Measurements from ENCODE around the gene AAGAB. TPM values are rescaled to one million over a fixed set of nuclear protein-coding genes. Genes with fewer than 3 reads are reported as not detected.

AAGAB gene
- total RNA-seq, 1 experiment from 2014 or later: 59.1 TPM

GRCh38 chr15:67196222-67196621, 58.2 kb downstream of the AAGAB start:
- H3K27me3 ChIP-seq (replicated peaks): no peaks in the 10 kb centered on the region
- H3K9me3 ChIP-seq (replicated peaks): no peaks in the 10 kb centered on the region
- H3K36me3 ChIP-seq: peaks cover 57% of the 10 kb centered on the region
- 0 out of 2 replicates have a peak overlapping the region, but pooled peaks have one; percentile 22 for H3K27ac ChIP-seq
- H3K4me3 ChIP-seq: no peak overlapping the region
- H3K4me1 ChIP-seq (replicated peaks): peaks cover 13% of the 10 kb centered on the region
- DNase-seq (ENCODE audit: low read depth in 1 of 2, low spot score in 2 of 2): no peak

- no peak for DNase-seq (ENCODE audit: low read depth in 1 of 2, low spot score in 2 of 2)
- Histone ChIP-seq H3K27me3 (replicated peaks) (no peaks in the 10 kb centered on the region), H3K4me1 (replicated peaks) (peaks cover 13% of the 10 kb centered on the region), H3K4me3 (no peak overlapping the region), H3K9me3 (replicated peaks) (no peaks in the 10 kb centered on the region), H3K27ac (no peak overlapping the region), H3K36me3 (peaks cover 59% of the 10 kb centered on the region)
Observed at GRCh38 chr15:67195305-67195704, 59.2 kb downstream of the AAGAB start.

GRCh38 chr15:67194171-67195114, 60.0 kb downstream of the AAGAB start:
- Histone ChIP-seq H3K4me3 (no peak overlapping the region), H3K27ac (no peak overlapping the region), H3K4me1 (replicated peaks) (peaks cover 13% of the 10 kb centered on the region), H3K9me3 (replicated peaks) (no peaks in the 10 kb centered on the region), H3K36me3 (peaks cover 63% of the 10 kb centered on the region), H3K27me3 (replicated peaks) (no peaks in the 10 kb centered on the region)
- no peak for DNase-seq (ENCODE audit: low read depth in 1 of 2, low spot score in 2 of 2)

GRCh38 chr15:67193223-67193990, 61.1 kb downstream of the AAGAB start:
- H3K4me1 ChIP-seq (replicated peaks): peaks cover 17% of the 10 kb centered on the region
- DNase-seq (ENCODE audit: low read depth in 1 of 2, low spot score in 2 of 2): no peak

GRCh38 chr15:67192185-67192820, 62.2 kb downstream of the AAGAB start:
- H3K27ac ChIP-seq: no peak overlapping the region
- no peak for DNase-seq (ENCODE audit: low read depth in 1 of 2, low spot score in 2 of 2)
- peaks cover 80% of the 10 kb centered on the region for H3K36me3 ChIP-seq
- no peak overlapping the region for H3K4me3 ChIP-seq
- peaks cover 19% of the 10 kb centered on the region for H3K4me1 ChIP-seq (replicated peaks)
- no peaks in the 10 kb centered on the region for H3K27me3 ChIP-seq (replicated peaks)
- H3K9me3 ChIP-seq (replicated peaks): no peaks in the 10 kb centered on the region

More at GRCh38 chr15:67193223-67193990, 61.1 kb downstream of the AAGAB start:
- Histone ChIP-seq H3K4me3 (no peak overlapping the region), H3K9me3 (replicated peaks) (no peaks in the 10 kb centered on the region), H3K36me3 (peaks cover 71% of the 10 kb centered on the region), H3K27me3 (replicated peaks) (no peaks in the 10 kb centered on the region), H3K27ac (no peak overlapping the region)

GRCh38 chr15:67190813-67191212, 63.6 kb downstream of the AAGAB start:
- H3K9me3 ChIP-seq (replicated peaks): no peaks in the 10 kb centered on the region
- H3K27ac ChIP-seq: no peak overlapping the region
- peaks cover 88% of the 10 kb centered on the region for H3K36me3 ChIP-seq
- H3K4me1 ChIP-seq (replicated peaks): peaks cover 8% of the 10 kb centered on the region
- no peak overlapping the region for H3K4me3 ChIP-seq
- H3K27me3 ChIP-seq (replicated peaks): no peaks in the 10 kb centered on the region
- no peak for DNase-seq (ENCODE audit: low read depth in 1 of 2, low spot score in 2 of 2)

- peaks cover 92% of the 10 kb centered on the region for H3K36me3 ChIP-seq
- no peak overlapping the region for H3K27ac ChIP-seq
- H3K27me3 ChIP-seq (replicated peaks): no peaks in the 10 kb centered on the region
- no peak overlapping the region for H3K4me3 ChIP-seq
- H3K4me1 ChIP-seq (replicated peaks): peaks cover 12% of the 10 kb centered on the region
- no peak for DNase-seq (ENCODE audit: low read depth in 1 of 2, low spot score in 2 of 2)
- H3K9me3 ChIP-seq (replicated peaks): no peaks in the 10 kb centered on the region
Observed at GRCh38 chr15:67190326-67190725, 64.1 kb downstream of the AAGAB start.

GRCh38 chr15:67189326-67190051, 65.0 kb downstream of the AAGAB start:
- Histone ChIP-seq H3K9me3 (replicated peaks) (no peaks in the 10 kb centered on the region), H3K4me1 (replicated peaks) (peaks cover 19% of the 10 kb centered on the region), H3K36me3 (peaks cover 92% of the 10 kb centered on the region), H3K27me3 (replicated peaks) (no peaks in the 10 kb centered on the region), H3K4me3 (no peak overlapping the region), H3K27ac (peak overlapping the region; percentile 8; the same call in 1 of the 2 replicates)
- DNase-seq (ENCODE audit: low read depth in 1 of 2, low spot score in 2 of 2): peak in 1 of 2 experiments; percentile 42

- DNase-seq (ENCODE audit: low read depth in 1 of 2, low spot score in 2 of 2): no peak
- Histone ChIP-seq H3K4me3 (no peak overlapping the region), H3K27ac (peak overlapping the region; percentile 8; the same call in 1 of the 2 replicates), H3K36me3 (peaks cover 90% of the 10 kb centered on the region), H3K4me1 (replicated peaks) (peaks cover 27% of the 10 kb centered on the region), H3K27me3 (replicated peaks) (no peaks in the 10 kb centered on the region), H3K9me3 (replicated peaks) (no peaks in the 10 kb centered on the region)
Observed at GRCh38 chr15:67188551-67189218, 65.8 kb downstream of the AAGAB start.

GRCh38 chr15:67187351-67187854, 67.1 kb downstream of the AAGAB start:
- no peak overlapping the region for H3K4me3 ChIP-seq
- H3K27me3 ChIP-seq (replicated peaks): no peaks in the 10 kb centered on the region
- peaks cover 86% of the 10 kb centered on the region for H3K36me3 ChIP-seq
- no peak for DNase-seq (ENCODE audit: low read depth in 1 of 2, low spot score in 2 of 2)
- H3K9me3 ChIP-seq (replicated peaks): no peaks in the 10 kb centered on the region
- H3K4me1 ChIP-seq (replicated peaks): peaks cover 35% of the 10 kb centered on the region
- H3K27ac ChIP-seq: no peak overlapping the region

- Histone ChIP-seq H3K36me3 (peaks cover 86% of the 10 kb centered on the region), H3K27ac (no peak overlapping the region)
Observed at GRCh38 chr15:67186688-67187087, 67.8 kb downstream of the AAGAB start.

GRCh38 chr15:67186226-67186649, 68.2 kb downstream of the AAGAB start:
- Histone ChIP-seq H3K27me3 (replicated peaks) (no peaks in the 10 kb centered on the region), H3K27ac (no peak overlapping the region), H3K4me3 (no peak overlapping the region), H3K4me1 (replicated peaks) (peaks cover 35% of the 10 kb centered on the region), H3K9me3 (replicated peaks) (no peaks in the 10 kb centered on the region), H3K36me3 (peaks cover 83% of the 10 kb centered on the region)
- DNase-seq (ENCODE audit: low read depth in 1 of 2, low spot score in 2 of 2): no peak

More at GRCh38 chr15:67186688-67187087, 67.8 kb downstream of the AAGAB start:
- H3K9me3 ChIP-seq (replicated peaks): no peaks in the 10 kb centered on the region
- no peaks in the 10 kb centered on the region for H3K27me3 ChIP-seq (replicated peaks)
- DNase-seq (ENCODE audit: low read depth in 1 of 2, low spot score in 2 of 2): no peak
- H3K4me1 ChIP-seq (replicated peaks): peaks cover 35% of the 10 kb centered on the region
- no peak overlapping the region for H3K4me3 ChIP-seq

All from SJSA1 (cell line).